Brain microvascular endothelial cell (primary cell): ENCODE results near the gene WRAP73.

ENCODE experiments used
- DNase-seq: peaks from one replicate; pipeline ENCODE4 v3.0.0-alpha.2; 2020
- H3K27ac ChIP-seq: fragments of 250-450 bp; sonication (Bioruptor Pico); 2 replicates; pipeline ENCODE4 v1.5.1; 2020; ENCODE audit warnings: mild to moderate bottlenecking, moderate library complexity
- H3K27me3 ChIP-seq: fragments of 250-450 bp; sonication (Bioruptor Pico); replicated peaks from 2 replicates; pipeline ENCODE4 v1.5.1; 2020; ENCODE audit warnings: mild to moderate bottlenecking
- H3K36me3 ChIP-seq: fragments of 250-450 bp; sonication (Bioruptor Pico); replicated peaks from 2 replicates; pipeline ENCODE4 v1.5.1; 2020; ENCODE audit warnings: mild to moderate bottlenecking
- H3K4me3 ChIP-seq: 2 replicates; pipeline ENCODE4 v1.5.1; 2011; ENCODE audit warnings: low read depth, mild to moderate bottlenecking, control low read depth, low read length, moderate library complexity
- CTCF ChIP-seq: IDR thresholded peaks from 2 replicates; pipeline ENCODE4 v1.5.1; 2011; ENCODE audit warnings: low read depth, mild to moderate bottlenecking, moderate library complexity, low read length, control low read depth, inconsistent platforms; ENCODE audit errors: missing control alignments
- in situ Hi-C: cut with HindIII; loops from 2 replicates; pipeline ENCODE4 v1.10.0; 2017; ENCODE audit warnings: low sequenced_read_pairs, low pct_ligation_motif_present

WRAP73 gene

GRCh38 chr1:3661631-3662030, 11.7 kb upstream of the WRAP73 start:
- peaks cover 9% of the 10 kb centered on the region for H3K27me3 ChIP-seq
- no peak for DNase-seq
- in situ Hi-C loops = no loop called here
- no peak overlapping the region for H3K4me3 ChIP-seq
- no peak for TF ChIP-seq CTCF
- no peak overlapping the region for H3K27ac ChIP-seq
- no peaks in the 10 kb centered on the region for H3K36me3 ChIP-seq

GRCh38 chr1:3660704-3661103, 10.8 kb upstream of the WRAP73 start:
- peaks cover 14% of the 10 kb centered on the region for H3K27me3 ChIP-seq

GRCh38 chr1:3659093-3659492, 9.2 kb upstream of the WRAP73 start:
- Histone ChIP-seq H3K27me3 (peaks cover 29% of the 10 kb centered on the region), H3K36me3 (no peaks in the 10 kb centered on the region), H3K4me3 (no peak overlapping the region), H3K27ac (no peak overlapping the region)
- TF ChIP-seq CTCF = no peak
- in situ Hi-C loops = no loop called here
- no peak for DNase-seq

More at GRCh38 chr1:3660704-3661103, 10.8 kb upstream of the WRAP73 start:
- no peak for DNase-seq
- Histone ChIP-seq H3K27ac (no peak overlapping the region), H3K4me3 (no peak overlapping the region), H3K36me3 (no peaks in the 10 kb centered on the region)
- in situ Hi-C loops = no loop called here
- no peak for TF ChIP-seq CTCF

GRCh38 chr1:3658231-3658615, 8.3 kb upstream of the WRAP73 start:
- no peak for TF ChIP-seq CTCF
- no peaks in the 10 kb centered on the region for H3K36me3 ChIP-seq
- DNase-seq = no peak
- in situ Hi-C loops = no loop called here
- H3K27me3 ChIP-seq = peaks cover 36% of the 10 kb centered on the region
- no peak overlapping the region for H3K27ac ChIP-seq
- H3K4me3 ChIP-seq = no peak overlapping the region

- no peak for DNase-seq
- TF ChIP-seq CTCF = no peak
- Histone ChIP-seq H3K27ac (no peak overlapping the region), H3K4me3 (no peak overlapping the region), H3K27me3 (peaks cover 41% of the 10 kb centered on the region), H3K36me3 (no peaks in the 10 kb centered on the region)
- in situ Hi-C loops = no loop called here
These were observed 7.8 kb upstream of the WRAP73 start for GRCh38 chr1:3657578-3658230.

- TF ChIP-seq CTCF = no peak
- in situ Hi-C loops = no loop called here
- Histone ChIP-seq H3K36me3 (no peaks in the 10 kb centered on the region), H3K4me3 (no peak overlapping the region), H3K27ac (no peak overlapping the region), H3K27me3 (peaks cover 47% of the 10 kb centered on the region)
- no peak for DNase-seq
These were observed 7.2 kb upstream of the WRAP73 start for GRCh38 chr1:3657096-3657475.
